ENCODE measurements around the gene SEMA5A.

DNA sequence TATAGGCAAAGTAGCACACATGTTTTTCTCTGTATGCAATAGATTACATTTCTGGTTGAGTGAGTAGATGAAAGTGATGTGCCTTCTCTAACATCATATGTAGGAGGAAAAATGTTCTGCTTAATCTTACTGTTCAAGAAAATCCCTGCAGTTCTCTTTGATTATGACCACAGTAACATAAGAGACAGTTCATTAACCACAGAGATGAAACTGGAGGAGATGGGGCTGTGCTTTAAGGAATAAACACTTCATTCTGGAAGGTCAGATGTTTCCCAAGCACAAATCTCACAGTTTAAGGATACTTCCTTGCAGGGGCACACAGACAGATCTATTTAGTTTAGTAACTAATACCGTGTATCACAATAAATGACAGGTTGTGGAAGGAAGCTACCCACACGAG lies 150.2 kb downstream of the SEMA5A start:
- TF ChIP-seq, protein P1, sequence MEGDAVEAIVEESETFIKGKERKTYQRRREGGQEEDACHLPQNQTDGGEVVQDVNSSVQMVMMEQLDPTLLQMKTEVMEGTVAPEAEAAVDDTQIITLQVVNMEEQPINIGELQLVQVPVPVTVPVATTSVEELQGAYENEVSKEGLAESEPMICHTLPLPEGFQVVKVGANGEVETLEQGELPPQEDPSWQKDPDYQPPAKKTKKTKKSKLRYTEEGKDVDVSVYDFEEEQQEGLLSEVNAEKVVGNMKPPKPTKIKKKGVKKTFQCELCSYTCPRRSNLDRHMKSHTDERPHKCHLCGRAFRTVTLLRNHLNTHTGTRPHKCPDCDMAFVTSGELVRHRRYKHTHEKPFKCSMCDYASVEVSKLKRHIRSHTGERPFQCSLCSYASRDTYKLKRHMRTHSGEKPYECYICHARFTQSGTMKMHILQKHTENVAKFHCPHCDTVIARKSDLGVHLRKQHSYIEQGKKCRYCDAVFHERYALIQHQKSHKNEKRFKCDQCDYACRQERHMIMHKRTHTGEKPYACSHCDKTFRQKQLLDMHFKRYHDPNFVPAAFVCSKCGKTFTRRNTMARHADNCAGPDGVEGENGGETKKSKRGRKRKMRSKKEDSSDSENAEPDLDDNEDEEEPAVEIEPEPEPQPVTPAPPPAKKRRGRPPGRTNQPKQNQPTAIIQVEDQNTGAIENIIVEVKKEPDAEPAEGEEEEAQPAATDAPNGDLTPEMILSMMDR (IDR thresholded peaks at IDR 0.05), result no peak
- TF ChIP-seq EZH2 (IDR thresholded peaks at IDR 0.05), result no peak
- no peak for TF ChIP-seq EZH2phosphoT487 (IDR thresholded peaks at IDR 0.05)
